ENCODE results near the gene BEGAIN. TPM values are rescaled to one million over a fixed set of nuclear protein-coding genes. Genes with fewer than 3 reads are reported as not detected.

BEGAIN gene
- total and polyA plus RNA-seq, 9 of the 15 experiments (the other 6 are each of a cell fraction or from before 2014, with no cell fraction given) = 0.07 to 0.68 (median 0.55) TPM; not detected in 3

DNA sequence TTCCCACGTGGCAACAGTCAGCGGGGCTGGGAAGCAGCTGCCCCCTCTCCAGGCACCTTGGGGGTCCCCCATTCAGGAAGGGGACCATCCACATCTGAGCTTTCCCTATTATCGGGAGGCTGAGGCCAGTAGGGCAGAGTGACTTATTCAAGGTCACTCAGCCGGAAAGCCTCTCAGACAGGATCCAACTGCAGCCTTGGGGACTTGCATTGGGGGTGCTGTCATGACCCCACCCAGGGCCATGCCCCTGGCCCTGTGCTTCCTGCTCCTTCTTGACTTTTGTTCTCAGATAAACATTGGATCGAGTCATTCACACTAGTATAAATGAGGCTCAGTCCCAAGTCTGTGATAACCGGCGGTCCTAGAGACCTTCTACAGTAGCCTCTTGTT is 12.6 kb downstream of the BEGAIN start:
- in situ Hi-C loops (cut with MboI) (no loop called here), intact Hi-C loops (cut with micrococcal nuclease) (no loop called here)
- 14% methylated on average over 7 of the region's 7 CpGs for WGBS (ENCODE audit: insufficient coverage, low coverage, missing lambda C conversion rate)
- Histone ChIP-seq H3K9ac (ENCODE audit: insufficient read depth in 1 of 2, low read depth in 2 of 2, low read length in 2 of 2) (no peak overlapping the region), H3K4me2 (ENCODE audit: insufficient read depth, low read length) (no peak overlapping the region), H3K36me3 (ENCODE audit: control insufficient read depth, insufficient read depth, low read length) (no peaks in the 10 kb centered on the region), H3K4me3 (no peak overlapping the region), H2AFZ (ENCODE audit: low read depth, low read length) (no peak overlapping the region), H3K27ac (ENCODE audit: extremely low read depth, low read depth, low read length) (no peak overlapping the region), H4K20me1 (replicated peaks; ENCODE audit: control insufficient read depth, insufficient read depth, low read length) (peaks cover 5% of the 10 kb centered on the region), H3K4me1 (replicated peaks in 1 of 2; ENCODE audit: control insufficient read depth in 2 of 2, insufficient read depth in 2 of 2, low read length in 2 of 2) (peaks cover 0 to 24% of the 10 kb centered on the region in 2 experiments; a peak in 2 of 5 replicates), H3K9me3 (replicated peaks; ENCODE audit: control insufficient read depth, insufficient read depth, low read depth, low read length) (no peaks in the 10 kb centered on the region), H3K9me1 (ENCODE audit: control insufficient read depth, insufficient read depth, low read length) (no peaks in the 10 kb centered on the region), H3K79me2 (ENCODE audit: control insufficient read depth, insufficient read depth, low read length) (no peaks in the 10 kb centered on the region), H3K27me3 (ENCODE audit: control insufficient read depth in 2 of 2, insufficient read depth in 2 of 2, low read length in 2 of 2) (peaks cover 0 to 29% of the 10 kb centered on the region in 2 experiments; a peak in 3 of 5 replicates)
- FAIRE-seq (no peak), ATAC-seq (no peak), DNase-seq (ENCODE audit: extremely low read depth in 1 of 4, low spot score in 3 of 4) (no peak)
- no TSS peak for BruUV-seq (replicated peaks)
- ChIA-PET CTCF (ENCODE audit: low intra/inter-chr PET ratio) (no interaction called here), POLR2A (no interaction called here)
- TF ChIP-seq NFATC3 (IDR thresholded peaks at IDR 0.05) = no peak
- TF ChIP-seq PCBP1 (IDR thresholded peaks at IDR 0.05; ENCODE audit: low read depth, low read length, poor library complexity, severe bottlenecking) = no peak
- no peak for TF ChIP-seq E4F1 (CRISPR knock-in tag; IDR thresholded peaks at IDR 0.05; ENCODE audit: borderline replicate concordance)
- no peak for TF ChIP-seq GATA2 (CRISPR knock-in tag; IDR thresholded peaks at IDR 0.05)
- no peak for TF ChIP-seq ZNF561 (CRISPR knock-in tag; conservative IDR thresholded peaks at IDR 0.05)
- TF ChIP-seq HNRNPK (IDR thresholded peaks at IDR 0.05; ENCODE audit: low read depth, low read length, poor library complexity, severe bottlenecking) = no peak
- TF ChIP-seq, protein P1, sequence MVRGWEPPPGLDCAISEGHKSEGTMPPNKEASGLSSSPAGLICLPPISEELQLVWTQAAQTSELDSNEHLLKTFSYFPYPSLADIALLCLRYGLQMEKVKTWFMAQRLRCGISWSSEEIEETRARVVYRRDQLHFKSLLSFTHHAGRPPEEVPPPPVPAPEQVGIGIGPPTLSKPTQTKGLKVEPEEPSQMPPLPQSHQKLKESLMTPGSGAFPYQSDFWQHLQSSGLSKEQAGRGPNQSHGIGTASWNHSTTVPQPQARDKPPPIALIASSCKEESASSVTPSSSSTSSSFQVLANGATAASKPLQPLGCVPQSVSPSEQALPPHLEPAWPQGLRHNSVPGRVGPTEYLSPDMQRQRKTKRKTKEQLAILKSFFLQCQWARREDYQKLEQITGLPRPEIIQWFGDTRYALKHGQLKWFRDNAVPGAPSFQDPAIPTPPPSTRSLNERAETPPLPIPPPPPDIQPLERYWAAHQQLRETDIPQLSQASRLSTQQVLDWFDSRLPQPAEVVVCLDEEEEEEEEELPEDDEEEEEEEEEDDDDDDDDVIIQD (CRISPR knock-in tag; IDR thresholded peaks at IDR 0.05) = no peak
- no peak for TF ChIP-seq ZNF79 (CRISPR knock-in tag; IDR thresholded peaks at IDR 0.05; ENCODE audit: low read depth)
- TF ChIP-seq SAP30 (IDR thresholded peaks at IDR 0.05; ENCODE audit: borderline replicate concordance, insufficient read depth, low read depth, low read length, poor library complexity, severe bottlenecking) = no peak

Measured in K562 (cell line).